ENCODE measurements around the gene MYMK.

The MYMK gene

GRCh38 chr9:133516256-133516960, 8.4 kb downstream of the MYMK start:
- no peak for DNase-seq

GRCh38 chr9:133515615-133516255, 9.0 kb downstream of the MYMK start:
- no peak for DNase-seq

- DNase-seq, result no peak
These were observed 9.5 kb downstream of the MYMK start for GRCh38 chr9:133515240-133515610.

GRCh38 chr9:133514460-133515239, 10.1 kb downstream of the MYMK start:
- no peak for DNase-seq

- DNase-seq, result no peak
These were observed 11.3 kb downstream of the MYMK start for GRCh38 chr9:133513214-133514100.

- no peak for DNase-seq
These were observed 12.2 kb downstream of the MYMK start for GRCh38 chr9:133512253-133513213.

- DNase-seq, result no peak
These were observed 13.2 kb downstream of the MYMK start for GRCh38 chr9:133511607-133512006.

- no peak for DNase-seq
These were observed 13.7 kb downstream of the MYMK start for GRCh38 chr9:133510926-133511505.

- no peak for DNase-seq
These were observed 15.3 kb downstream of the MYMK start for GRCh38 chr9:133509179-133510083.

- DNase-seq, result no peak
These were observed 16.7 kb downstream of the MYMK start for GRCh38 chr9:133508046-133508445.

GRCh38 chr9:133507246-133507965, 17.4 kb downstream of the MYMK start:
- DNase-seq, result no peak

GRCh38 chr9:133506653-133507038, 18.1 kb downstream of the MYMK start:
- no peak for DNase-seq

GRCh38 chr9:133505901-133506652, 18.7 kb downstream of the MYMK start:
- no peak for DNase-seq

- no peak for DNase-seq
These were observed 19.5 kb downstream of the MYMK start for GRCh38 chr9:133505186-133505830.

- DNase-seq, result no peak
These were observed 22.6 kb downstream of the MYMK start for GRCh38 chr9:133502112-133502511.

- DNase-seq, result no peak
These were observed 24.9 kb downstream of the MYMK start for GRCh38 chr9:133499892-133500270.

- no peak for DNase-seq
These were observed 25.4 kb downstream of the MYMK start for GRCh38 chr9:133499132-133499891.

All from NK-92 treated with Interleukin-12 subunit alpha and Interleukin-12 subunit beta, amount 100 ng/mL, for 24 hours (cell line).